ENCODE results near the gene BAZ1B. TPM values are rescaled to one million over a fixed set of nuclear protein-coding genes. Genes with fewer than 3 reads are reported as not detected.
"Not testable (repeated sequence)": the region's sequence is repeated elsewhere in the genome, so short reads cannot be mapped to it uniquely, and the experiment has no call there.

BAZ1B gene
- total RNA-seq, 1 donor from 2014 or later, result 108 TPM

DNA sequence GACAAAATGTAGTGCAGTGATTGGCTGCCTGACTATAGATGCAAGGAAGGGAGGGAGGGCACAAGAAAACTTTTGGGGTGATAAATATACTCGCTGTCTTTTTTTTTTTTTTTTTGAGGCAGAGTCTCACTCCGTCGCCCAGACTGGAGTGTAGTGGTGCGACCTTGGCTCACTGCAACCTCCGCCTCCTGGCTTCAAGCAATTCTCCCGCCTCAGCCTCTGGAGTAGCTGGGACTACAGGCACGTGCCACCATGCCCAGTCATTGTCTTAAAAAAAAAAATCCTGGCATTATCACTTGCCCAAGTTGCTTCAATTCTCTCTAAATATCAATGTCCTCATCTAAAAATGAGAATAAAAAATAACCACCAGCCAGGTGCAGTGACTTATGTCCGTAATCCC is 96.1 kb downstream of the BAZ1B start:
- Mint-ChIP-seq H3K4me1 (ENCODE audit: low read depth, unreplicated experiment) (no peaks in the 10 kb centered on the region), H3K27ac (ENCODE audit: unreplicated experiment) (no peak overlapping the region), H3K36me3 (ENCODE audit: unreplicated experiment) (no peaks in the 10 kb centered on the region), H3K4me3 (ENCODE audit: unreplicated experiment) (no peak overlapping the region), H3K27me3 (ENCODE audit: unreplicated experiment) (peaks cover 2% of the 10 kb centered on the region), H3K9me3 (ENCODE audit: unreplicated experiment) (no peaks in the 10 kb centered on the region)
- DNase-seq, result no peak
- no peak for TF ChIP-seq CTCF (IDR thresholded peaks at IDR 0.05; ENCODE audit: partially characterized antibody, unreplicated experiment)

GRCh38 chr7:73425356-73425983 is 96.6 kb downstream of the BAZ1B start:
- no peaks in the 10 kb centered on the region for H3K4me1 Mint-ChIP-seq (ENCODE audit: low read depth, unreplicated experiment)
- peaks cover 2% of the 10 kb centered on the region for H3K27me3 Mint-ChIP-seq (ENCODE audit: unreplicated experiment)
- DNase-seq, result no peak
- TF ChIP-seq CTCF (IDR thresholded peaks at IDR 0.05; ENCODE audit: partially characterized antibody, unreplicated experiment), result no peak
- H3K9me3 Mint-ChIP-seq (ENCODE audit: unreplicated experiment), result no peaks in the 10 kb centered on the region
- H3K27ac Mint-ChIP-seq (ENCODE audit: unreplicated experiment), result no peak overlapping the region
- no peaks in the 10 kb centered on the region for H3K36me3 Mint-ChIP-seq (ENCODE audit: unreplicated experiment)
- no peak overlapping the region for H3K4me3 Mint-ChIP-seq (ENCODE audit: unreplicated experiment)

DNA sequence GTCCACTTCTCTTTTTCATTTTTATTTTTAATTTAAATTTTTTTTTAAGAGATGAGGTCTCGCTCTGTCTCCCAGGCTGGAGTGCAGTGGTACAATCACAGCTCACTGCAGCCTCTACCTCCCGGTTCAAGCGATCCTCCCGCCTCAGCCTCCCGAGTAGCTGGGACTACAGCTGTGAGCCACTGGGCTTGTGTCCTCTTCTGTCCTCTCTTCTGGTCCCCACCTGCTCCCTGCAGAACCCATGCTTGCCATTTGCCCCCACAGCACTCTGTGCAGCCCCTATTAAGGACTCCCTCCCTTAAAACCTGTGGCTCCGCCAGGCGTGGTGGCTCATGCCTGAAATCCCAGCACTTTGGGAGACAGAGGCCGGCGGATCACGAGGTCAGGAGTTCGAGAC is 97.6 kb downstream of the BAZ1B start:
- H3K4me1 Mint-ChIP-seq (ENCODE audit: low read depth, unreplicated experiment), result no peaks in the 10 kb centered on the region
- peaks cover 2% of the 10 kb centered on the region for H3K9me3 Mint-ChIP-seq (ENCODE audit: unreplicated experiment)
- H3K36me3 Mint-ChIP-seq (ENCODE audit: unreplicated experiment), result no peaks in the 10 kb centered on the region
- peaks cover 2% of the 10 kb centered on the region for H3K27me3 Mint-ChIP-seq (ENCODE audit: unreplicated experiment)
- H3K27ac Mint-ChIP-seq (ENCODE audit: unreplicated experiment), result no peak overlapping the region
- TF ChIP-seq CTCF (IDR thresholded peaks at IDR 0.05; ENCODE audit: partially characterized antibody, unreplicated experiment), result no peak
- no peak for DNase-seq
- H3K4me3 Mint-ChIP-seq (ENCODE audit: unreplicated experiment), result no peak overlapping the region

GRCh38 chr7:73423519-73424488 is 98.3 kb downstream of the BAZ1B start:
- peaks cover 2% of the 10 kb centered on the region for H3K9me3 Mint-ChIP-seq (ENCODE audit: unreplicated experiment)
- H3K27ac Mint-ChIP-seq (ENCODE audit: unreplicated experiment), result no peak overlapping the region
- no peak for TF ChIP-seq CTCF (IDR thresholded peaks at IDR 0.05; ENCODE audit: partially characterized antibody, unreplicated experiment)
- no peaks in the 10 kb centered on the region for H3K4me1 Mint-ChIP-seq (ENCODE audit: low read depth, unreplicated experiment)
- no peaks in the 10 kb centered on the region for H3K36me3 Mint-ChIP-seq (ENCODE audit: unreplicated experiment)
- peaks cover 2% of the 10 kb centered on the region for H3K27me3 Mint-ChIP-seq (ENCODE audit: unreplicated experiment)
- DNase-seq, result no peak
- H3K4me3 Mint-ChIP-seq (ENCODE audit: unreplicated experiment), result no peak overlapping the region

GRCh38 chr7:73420610-73421009 is 101.5 kb downstream of the BAZ1B start:
- H3K27me3 Mint-ChIP-seq (ENCODE audit: unreplicated experiment); H3K27ac Mint-ChIP-seq (ENCODE audit: unreplicated experiment); H3K36me3 Mint-ChIP-seq (ENCODE audit: unreplicated experiment); H3K9me3 Mint-ChIP-seq (ENCODE audit: unreplicated experiment); DNase-seq; H3K4me3 Mint-ChIP-seq (ENCODE audit: unreplicated experiment); H3K4me1 Mint-ChIP-seq (ENCODE audit: low read depth, unreplicated experiment): not testable (repeated sequence)

DNA sequence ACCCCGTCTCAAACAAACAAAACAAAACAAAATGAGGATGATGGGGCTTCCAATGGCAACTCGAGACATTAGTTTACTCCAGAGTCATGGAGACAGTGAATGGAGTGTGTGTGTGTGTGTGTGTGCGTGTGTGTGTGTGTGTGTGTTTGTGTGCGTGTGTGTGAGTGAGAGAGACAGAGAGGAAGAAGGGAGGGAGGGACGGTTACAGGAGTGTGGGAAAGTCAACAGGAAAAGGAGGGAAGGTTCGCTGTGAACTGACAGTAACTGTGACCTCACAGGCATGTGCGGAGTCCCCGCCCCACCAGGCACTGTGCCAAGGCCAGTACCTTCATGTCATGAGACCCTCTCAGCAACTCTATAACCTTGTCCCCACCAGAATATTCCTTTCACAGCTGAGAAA is 102.1 kb downstream of the BAZ1B start:
- not testable (repeated sequence) for H3K36me3 Mint-ChIP-seq (ENCODE audit: unreplicated experiment); H3K4me3 Mint-ChIP-seq (ENCODE audit: unreplicated experiment); H3K9me3 Mint-ChIP-seq (ENCODE audit: unreplicated experiment); H3K27ac Mint-ChIP-seq (ENCODE audit: unreplicated experiment); DNase-seq; H3K4me1 Mint-ChIP-seq (ENCODE audit: low read depth, unreplicated experiment); H3K27me3 Mint-ChIP-seq (ENCODE audit: unreplicated experiment)
